Kidney glomerular epithelial cell (primary cell): Measurements from ENCODE around the gene CD1D.
"Not testable (repeated sequence)": the region's sequence is repeated elsewhere in the genome, so short reads cannot be mapped to it uniquely, and the experiment has no call there.

Experiments used
- DNase-seq: peaks from one replicate; lab custom pipeline; 2025; lab: John Stamatoyannopoulos, UW

CD1D gene

DNA sequence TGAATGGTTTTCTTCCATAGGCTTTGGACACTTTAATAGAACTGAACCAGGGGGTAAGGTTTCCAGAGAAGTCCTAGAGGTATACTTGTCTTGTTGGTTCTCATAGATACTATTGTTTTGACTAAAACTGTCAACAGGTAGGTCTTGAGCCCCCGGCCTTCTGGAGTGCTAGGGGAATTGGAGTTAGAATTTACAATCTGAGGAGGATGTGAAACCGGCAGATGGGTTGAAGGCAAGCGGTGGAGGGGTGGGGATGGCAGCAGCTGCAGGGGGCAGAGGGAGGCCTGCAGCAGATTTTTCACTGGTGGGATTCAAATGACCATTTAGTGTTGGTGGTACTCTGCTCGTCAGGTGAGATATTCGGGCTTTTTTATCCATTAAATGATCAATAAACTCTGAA is 4.3 kb upstream of the CD1D start:
- no peak for DNase-seq

DNA sequence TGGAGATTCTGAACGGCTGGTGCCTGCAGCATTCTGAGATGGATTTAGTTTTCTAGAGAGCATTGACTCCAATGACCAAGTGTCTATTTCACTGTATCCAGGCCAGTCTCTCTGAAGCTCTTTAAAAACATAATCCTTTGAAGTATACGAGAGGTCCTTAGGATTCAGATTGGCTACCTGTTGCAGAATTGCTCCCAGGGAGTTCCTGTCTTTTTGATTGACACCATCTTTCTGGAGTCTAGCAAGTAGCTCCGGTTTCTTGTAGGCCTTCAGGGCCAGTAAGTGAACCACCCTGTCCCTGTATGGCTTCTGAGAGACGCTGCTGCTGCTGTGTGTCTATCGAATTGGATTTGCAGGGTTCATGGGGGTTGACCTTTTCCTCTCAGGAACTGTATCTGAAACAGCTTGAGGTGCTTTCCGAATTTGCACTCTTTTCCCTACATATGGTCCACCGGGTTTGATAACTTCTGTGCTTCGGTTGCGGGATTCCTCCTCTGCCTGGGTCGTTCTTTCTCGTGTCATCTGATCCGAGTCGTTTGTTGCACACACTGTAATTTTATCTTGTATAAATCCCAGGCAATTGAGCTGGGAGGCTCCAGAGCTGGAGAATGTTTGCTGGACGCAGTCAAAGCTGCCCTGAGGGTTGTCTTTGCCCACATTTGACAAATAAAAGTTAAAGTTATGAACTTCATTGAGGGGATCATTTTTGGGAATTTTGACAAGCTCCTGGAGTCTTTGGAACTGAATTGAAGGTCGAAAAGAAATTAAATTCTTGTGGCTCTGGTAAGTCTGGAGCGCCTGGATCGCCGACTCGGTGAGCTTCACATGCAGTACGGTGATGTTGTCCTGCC is 3.6 kb upstream of the CD1D start:
- not testable (repeated sequence) for DNase-seq

DNA sequence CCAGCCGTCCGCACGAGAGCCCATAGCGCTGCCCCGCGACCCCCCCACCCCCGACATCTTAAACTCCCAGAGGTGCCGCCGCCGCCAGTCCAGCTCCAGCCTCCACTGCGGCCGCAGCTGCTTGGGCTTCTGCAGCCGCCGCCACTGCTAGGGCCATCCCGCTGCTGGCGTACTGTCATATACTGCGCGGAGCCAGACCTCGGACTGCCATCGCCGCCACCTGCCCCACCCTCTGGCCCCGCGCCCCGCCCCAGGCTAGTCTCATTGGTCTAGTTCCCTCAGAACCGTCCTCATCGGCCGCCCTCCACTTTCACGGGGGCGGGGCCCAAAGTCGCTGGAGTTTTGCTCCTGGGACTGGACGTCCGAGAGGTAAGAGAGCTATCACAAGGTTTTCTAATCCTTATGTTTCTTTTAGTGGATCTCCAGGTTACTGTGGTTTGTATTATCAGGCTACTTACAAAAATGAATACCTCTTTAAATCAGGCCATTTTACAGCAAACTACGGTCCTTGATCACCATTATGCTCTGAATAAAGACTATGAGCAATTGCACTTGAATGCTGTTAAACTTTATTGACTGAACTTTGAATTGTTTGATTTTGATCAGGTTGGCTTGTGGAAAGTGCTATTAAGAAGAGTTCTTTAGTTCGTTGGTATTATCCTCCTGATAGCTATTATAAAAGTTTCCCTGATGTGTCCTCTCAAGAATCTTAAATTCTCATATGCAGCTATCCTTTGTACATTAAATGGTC is 2.8 kb upstream of the CD1D start:
- peak; percentile 85 for DNase-seq

DNA sequence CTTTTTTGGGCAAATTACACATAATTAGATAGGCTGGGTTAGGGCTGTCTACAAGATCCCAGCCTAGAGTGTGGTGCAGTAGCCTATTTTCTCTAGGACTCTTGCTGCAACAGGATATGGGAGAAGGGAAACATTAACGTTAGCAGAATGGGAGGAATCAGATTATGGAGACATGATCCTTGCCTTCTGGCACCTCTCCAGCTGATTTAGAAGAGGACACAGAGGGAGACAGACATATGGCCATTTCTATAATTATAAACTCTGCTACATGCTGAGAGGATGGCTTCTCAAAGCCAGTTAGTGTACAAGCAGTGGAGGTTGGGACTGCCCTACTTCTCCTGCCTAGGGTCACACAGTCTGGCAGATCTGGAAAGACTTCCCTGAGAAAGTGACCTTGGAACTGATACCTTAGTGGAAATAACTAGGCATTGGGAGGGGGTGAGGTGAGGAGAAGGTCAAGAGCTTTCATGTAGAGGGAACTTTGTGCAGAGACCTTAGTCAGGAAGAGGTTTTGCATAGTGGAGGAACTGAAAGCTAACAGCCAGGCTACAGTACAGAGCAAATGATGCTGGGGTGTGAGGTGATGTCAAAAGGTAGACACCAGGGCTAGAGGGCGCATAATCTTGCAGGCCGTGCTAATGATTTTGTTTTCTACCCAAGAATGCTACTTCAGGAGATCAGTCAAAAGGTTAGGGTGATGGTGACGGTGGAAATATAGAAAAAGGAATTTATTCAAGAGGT is 1.2 kb upstream of the CD1D start:
- no peak for DNase-seq

DNA sequence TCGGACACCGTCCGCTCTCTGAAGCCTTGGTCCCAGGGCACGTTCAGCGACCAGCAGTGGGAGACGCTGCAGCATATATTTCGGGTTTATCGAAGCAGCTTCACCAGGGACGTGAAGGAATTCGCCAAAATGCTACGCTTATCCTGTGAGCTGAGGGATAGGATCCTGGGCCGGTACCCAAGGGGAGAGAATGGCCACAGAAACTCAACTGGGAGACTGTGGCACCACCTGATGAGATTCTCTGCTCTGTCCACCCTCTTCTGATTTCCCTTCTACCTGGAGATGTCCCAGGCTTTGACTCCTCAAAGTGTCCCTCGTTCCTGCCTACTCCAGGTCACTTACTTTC is 855 bp downstream of the CD1D start:
- DNase-seq: no peak

DNA sequence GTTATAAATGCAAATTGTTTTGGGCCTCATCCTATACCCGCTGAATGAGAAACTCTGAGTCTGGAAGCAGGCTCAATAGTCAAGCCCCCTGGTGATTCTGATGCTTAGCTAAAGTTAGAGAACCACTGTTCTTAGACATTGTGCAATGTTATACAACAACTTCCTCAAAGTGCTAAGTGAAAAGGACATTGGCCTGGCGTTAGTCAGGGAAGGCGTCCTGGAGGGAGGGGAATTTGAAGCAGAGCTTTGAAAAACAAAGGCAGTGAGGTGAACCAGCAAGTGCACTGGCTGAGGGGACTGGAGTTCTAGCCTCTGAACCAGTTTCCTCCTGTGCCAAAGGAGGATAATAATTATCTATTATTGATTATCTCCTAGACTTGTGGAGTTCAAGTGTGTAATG is 5.1 kb downstream of the CD1D start:
- DNase-seq: no peak

DNA sequence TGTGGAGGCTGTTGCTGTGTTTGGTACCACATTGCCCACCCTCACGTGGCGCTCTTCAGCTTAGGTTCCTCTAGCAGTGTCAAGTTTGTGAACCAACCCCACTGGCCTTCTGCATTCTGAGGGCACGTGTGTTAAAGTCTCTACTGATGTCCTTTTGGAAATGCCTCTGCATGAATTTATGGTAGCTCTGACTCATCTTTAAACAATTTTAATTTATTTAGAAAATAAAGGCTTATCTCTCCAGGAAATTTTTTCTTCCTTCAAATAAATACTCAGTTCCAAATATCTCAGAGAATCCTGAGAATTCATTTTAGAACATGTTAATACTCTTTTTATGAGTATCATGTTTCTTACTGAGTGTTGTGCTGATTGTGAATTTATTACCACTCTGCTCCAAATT is 5.5 kb downstream of the CD1D start:
- DNase-seq: no peak

DNA sequence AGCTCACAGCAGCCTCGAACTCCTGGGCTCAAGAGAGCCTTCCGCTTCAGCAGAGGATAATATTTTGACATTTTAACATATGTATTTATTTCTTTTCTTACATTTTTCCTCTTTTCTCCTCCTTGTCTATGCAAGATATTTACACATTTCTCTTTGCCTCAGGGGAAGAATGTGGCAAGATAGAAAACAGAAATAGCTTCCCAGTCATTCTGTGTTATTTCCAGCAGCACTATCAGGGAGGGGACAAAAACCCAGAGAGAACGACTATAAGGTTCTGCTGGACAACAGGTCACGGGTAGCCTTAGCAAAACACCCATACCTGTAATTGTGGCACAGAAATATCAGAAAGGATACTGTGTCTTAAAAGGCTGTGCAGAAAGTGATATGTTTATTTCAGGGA is 7.9 kb downstream of the CD1D start:
- no peak for DNase-seq

DNA sequence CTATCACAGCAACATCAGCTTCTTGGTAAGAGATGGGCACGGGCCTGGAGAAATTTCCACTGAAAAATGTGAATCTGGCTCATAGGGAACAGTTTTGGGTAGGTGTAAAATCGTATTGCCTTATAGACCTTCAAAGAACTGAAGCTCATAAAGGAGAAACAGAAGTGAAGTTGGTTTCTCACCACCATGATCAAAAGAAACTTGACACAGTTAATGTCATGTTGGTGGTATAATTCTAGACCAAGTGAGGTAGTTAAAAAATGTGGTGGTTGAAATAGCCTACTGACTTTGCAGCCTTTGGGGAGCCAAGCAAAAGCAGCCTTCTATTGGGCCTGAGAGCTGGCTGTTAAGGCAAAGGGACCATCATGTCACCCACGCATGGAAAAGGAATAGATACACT is 8.9 kb downstream of the CD1D start:
- DNase-seq: no peak

DNA sequence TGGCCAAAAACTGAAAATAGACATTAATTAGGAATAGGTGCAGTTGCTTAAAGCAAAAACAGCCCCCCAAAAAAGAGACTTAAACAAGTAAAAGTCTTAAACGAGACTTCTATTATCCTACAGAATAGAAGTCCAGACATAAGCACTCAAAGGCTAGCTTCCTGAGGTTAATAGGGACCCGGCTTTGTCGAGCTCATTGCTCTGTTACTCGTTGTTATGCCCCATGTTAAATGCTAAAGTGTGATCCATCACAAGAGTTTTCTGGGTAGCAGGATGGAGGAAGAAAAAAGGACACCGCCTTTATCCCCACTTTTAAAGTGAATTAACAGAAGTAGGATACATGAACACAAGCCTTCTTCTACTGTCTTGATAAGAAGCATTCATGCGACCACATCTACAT is 10.6 kb downstream of the CD1D start:
- no peak for DNase-seq

DNA sequence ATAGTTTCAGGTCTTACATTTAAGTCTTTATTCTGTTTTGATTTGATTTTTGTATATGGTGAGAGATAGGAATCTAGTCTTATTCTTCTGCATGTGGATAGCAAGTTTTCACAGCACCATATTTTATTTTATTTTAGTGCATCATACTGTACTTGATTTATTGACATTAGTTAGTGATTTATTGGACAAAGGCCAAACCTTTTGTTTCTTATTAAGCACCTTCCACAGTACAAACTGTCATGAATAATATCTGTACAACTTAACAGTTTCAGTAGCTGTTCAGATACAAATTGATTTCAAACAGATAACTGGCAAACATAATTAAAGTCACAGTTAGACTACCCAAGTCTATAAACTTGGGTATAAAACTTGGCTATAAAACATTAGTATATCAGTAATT is 15.8 kb downstream of the CD1D start:
- DNase-seq: no peak

DNA sequence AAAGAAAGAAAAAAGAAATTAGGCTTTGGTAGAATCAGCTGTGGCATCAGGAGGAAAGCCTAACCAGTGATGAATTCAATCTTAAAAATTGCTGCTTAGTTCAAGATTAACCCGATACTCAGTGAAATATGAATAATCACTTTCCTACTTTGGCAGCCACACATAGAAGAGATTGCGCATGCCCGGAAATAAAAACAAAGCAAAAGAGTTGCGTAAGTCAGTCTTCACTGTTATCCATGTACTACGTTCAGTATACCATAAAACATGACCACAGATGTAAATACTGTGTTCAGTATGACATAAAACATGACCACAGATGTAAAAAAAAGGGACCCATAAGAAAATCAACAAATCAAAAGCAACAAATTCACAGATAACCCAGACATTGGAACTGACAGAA is 19.2 kb downstream of the CD1D start:
- DNase-seq: no peak

DNA sequence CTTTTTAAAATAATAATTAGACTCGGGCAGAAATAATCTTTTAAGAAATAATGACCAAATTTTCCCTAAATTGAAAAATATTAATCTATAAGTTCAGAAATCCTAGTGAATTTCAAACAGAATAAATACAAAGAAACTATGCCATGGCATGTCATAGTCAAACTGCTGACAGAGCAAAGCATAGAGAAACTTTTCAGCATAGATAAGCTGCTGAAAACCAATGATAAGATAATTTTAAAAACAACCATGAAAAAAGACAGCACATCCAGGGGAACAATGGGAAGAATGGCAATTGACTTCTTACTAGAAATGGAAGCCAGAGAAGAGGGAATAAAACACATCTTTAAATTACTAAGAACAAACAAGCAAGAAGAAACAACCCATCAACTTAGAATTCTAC is 19.8 kb downstream of the CD1D start:
- DNase-seq: no peak

DNA sequence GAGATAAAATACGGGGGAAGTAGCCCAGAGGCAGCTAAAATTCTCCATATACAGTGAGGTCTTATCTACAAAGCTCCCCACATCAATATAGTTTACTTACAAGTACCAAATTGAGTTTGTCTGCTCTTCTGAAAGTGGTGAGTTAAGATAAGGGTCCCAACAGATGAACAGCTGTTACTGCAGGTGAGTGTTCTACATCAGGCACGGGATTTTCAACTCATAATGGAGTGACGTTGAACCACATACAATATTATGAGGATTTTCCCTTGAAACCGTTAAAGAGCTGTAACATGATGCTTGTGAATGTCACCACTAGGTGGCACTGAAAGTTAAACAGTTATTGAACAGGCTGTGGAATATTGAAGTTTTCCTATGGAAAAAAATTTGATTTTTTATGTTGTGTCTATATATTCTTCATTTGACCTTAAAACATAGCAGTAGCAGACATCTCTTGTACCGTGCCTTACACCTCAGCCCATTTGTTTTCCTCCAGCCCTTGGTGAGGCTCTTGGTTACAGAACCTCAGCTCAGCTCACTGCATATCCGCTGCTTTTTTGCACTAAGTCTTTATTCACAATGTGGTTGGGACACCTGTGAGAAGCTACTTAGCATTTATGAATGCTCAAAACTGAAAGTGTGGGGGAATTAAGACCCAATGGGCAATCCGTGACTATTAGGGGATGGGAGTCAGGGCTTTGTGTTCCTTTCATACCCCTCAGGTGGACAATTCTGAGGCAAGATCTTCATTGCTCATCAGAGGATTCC is 23.2 kb downstream of the CD1D start:
- peak; percentile 59 for DNase-seq

DNA sequence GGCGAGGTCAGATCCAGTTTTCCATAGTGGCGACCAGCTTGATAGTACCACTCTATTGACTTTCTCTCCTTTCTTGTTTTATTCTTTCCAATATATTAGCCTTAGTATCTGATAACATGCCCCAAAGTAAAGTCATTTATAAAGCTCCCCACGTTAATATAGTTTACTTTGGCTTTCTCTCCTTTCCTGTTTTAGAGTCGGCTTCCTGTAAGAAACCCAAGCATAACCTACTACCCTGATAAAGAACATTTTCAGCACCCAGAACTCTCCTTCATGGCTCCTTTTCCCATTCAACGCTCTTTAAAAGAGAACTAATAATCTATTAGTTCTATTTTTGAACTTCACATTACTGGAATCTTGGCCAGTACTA is 23.7 kb downstream of the CD1D start:
- no peak for DNase-seq

DNA sequence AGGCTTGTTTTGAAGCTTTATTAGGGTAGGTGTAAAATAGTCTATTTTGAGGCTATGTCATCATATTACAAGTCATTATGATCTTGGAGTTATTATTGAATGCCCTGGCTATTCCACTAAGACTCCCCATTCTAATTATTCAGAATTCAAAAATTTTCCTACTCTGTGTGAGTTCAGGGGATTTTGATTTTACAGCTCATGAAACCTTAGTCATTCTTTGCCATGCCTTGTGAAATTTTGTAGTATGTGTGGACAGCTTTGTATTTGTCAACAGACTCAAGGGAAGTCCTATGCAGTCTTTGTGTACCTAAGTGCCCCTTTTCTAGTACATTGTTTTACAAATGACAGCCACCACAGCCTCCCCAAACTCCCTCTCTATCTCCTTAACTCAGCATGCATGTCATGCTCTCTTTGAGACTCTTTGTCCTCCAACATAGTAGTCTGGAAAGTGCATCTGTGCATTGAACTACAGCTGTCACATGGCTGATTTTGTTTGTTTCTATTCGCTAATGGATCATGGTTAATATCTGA is 28.0 kb downstream of the CD1D start:
- DNase-seq: no peak

DNA sequence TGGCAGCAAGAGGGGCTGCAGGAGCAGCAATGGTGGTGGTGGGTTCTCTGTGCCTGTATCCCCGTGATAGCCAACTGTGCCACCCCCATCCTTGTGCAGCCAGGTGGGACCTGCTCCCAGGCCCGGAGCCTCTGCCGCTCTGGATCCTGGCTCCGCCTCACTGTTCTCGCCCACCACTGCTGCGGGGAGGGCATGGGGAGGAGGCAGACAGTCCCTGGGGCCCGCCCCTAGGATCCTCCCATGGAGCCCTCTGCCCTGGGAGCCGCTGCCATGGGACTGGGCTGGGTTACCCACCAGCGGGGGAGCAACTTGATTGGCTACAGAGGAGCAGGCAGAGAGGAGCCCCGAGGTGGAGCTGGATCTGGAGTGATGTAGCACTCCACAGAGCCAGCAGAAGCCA is 31.6 kb downstream of the CD1D start:
- no peak for DNase-seq

DNA sequence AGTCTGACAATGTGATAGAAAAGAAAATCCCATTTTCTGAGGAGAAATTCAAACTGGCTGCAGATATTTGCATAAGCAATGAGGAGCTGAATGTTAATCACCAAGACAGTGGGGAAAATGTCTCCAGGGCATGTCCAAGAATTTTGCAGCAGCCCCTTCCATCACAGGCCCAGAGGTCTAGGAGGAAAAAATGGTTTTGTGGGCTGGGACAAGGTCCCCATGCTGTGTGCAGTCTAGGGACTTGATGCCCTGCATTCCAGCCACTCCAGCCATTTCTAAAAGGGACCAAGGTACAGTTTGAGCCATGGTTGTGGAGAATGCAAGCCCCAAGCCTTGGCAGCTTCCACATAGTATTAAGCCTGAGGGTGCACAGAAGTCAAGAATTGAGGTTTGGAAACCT is 42.8 kb downstream of the CD1D start:
- DNase-seq: not testable (repeated sequence)

DNA sequence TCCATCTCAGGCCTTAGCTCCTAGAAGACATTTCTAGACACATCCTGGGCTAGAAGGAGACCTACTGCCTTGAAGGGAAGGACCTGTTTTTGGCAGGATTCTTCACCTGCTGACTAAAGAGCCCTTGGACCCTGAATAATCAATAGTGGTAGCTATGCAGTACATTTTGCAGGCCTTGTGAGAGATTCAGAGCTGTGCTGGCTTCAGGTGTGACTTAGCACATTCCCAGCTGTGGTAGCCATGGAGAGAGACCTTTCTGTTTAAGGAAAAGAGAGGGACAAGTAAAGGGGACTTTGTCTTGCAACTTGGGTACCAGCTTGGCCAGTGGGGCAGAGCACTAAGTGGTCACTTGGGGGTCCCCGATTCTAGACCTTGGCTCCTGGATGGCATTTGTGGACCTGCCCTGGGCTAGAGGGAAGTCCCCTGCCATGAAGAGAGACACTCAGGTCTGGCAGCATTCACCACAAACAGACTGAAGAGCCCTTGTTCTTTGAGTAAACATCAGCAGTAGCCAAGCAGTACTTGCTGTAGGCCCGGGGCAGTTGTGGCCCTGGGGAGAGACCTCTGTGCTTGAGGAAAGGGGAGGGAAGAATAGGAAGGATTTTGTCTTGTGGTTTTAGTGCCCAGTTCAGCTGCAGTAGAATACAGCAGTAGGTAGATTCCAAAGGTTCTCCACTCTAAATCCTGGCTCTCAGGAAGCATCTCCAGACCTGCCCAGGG is 47.4 kb downstream of the CD1D start:
- DNase-seq: no peak
